Fibroblast of lung (primary cell): ENCODE data around the gene ZIK1. TPM values are rescaled to one million over a fixed set of nuclear protein-coding genes. Genes with fewer than 3 reads are reported as not detected.
A peak's percentile ranks its signal among the peaks of the same experiment; 100 is the strongest.

Experiments
- DNase-seq, 2 donors: peaks; one replicate each; pipeline versions ENCODE4 v3.0.0 to v3.0.0-alpha.2; 2010; ENCODE audit warnings: low read depth in 2 of 2
- H2AFZ ChIP-seq: 2 replicates; pipeline ENCODE4 v1.5.1; 2012; ENCODE audit warnings: low read length, control low read depth, inconsistent platforms
- H3K27ac ChIP-seq: 2 replicates; pipeline ENCODE4 v1.5.1; 2011; ENCODE audit warnings: low read length, control low read depth; ENCODE audit not compliant: insufficient read depth
- H3K27me3 ChIP-seq: 2 replicates; pipeline ENCODE4 v1.5.1; 2011; ENCODE audit warnings: mild to moderate bottlenecking, low read length; ENCODE audit not compliant: control insufficient read depth, insufficient read depth
- H3K36me3 ChIP-seq: 2 replicates; pipeline ENCODE4 v1.5.1; 2011; ENCODE audit warnings: low read length; ENCODE audit not compliant: control insufficient read depth, insufficient read depth
- H3K4me1 ChIP-seq: 2 replicates; pipeline ENCODE4 v1.5.1; 2011; ENCODE audit warnings: low read length; ENCODE audit not compliant: control insufficient read depth, insufficient read depth; ENCODE audit errors: extremely low read depth
- H3K4me2 ChIP-seq: 2 replicates; pipeline ENCODE4 v1.5.1; 2011; ENCODE audit warnings: low read length, control low read depth; ENCODE audit not compliant: insufficient read depth; ENCODE audit errors: extremely low read depth
- H3K4me3 ChIP-seq, 4 experiments: fragments of 200-600 bp in 1 of 4; sonication (generic) in 1 of 4; replicated peaks in 1 of 4; 2 replicates each; pipeline ENCODE4 v1.5.1; 2011 to 2016; ENCODE audit warnings: low read length in 4 of 4, low read depth in 3 of 4, mild to moderate bottlenecking in 3 of 4, control low read depth in 2 of 4, inconsistent platforms in 1 of 4, mixed read lengths in 1 of 4; ENCODE audit not compliant: insufficient read depth in 1 of 4; ENCODE audit errors: control extremely low read depth in 1 of 4
- H3K79me2 ChIP-seq: 2 replicates; pipeline ENCODE4 v1.5.1; 2012; ENCODE audit warnings: mild to moderate bottlenecking, low read length, inconsistent platforms; ENCODE audit not compliant: control insufficient read depth, insufficient read depth
- H3K9ac ChIP-seq: 2 replicates; pipeline ENCODE4 v1.5.1; 2011; ENCODE audit warnings: mild to moderate bottlenecking, low read length, control low read depth; ENCODE audit not compliant: insufficient read depth
- H3K9me3 ChIP-seq: 2 replicates; pipeline ENCODE4 v1.5.1; 2012; ENCODE audit warnings: low read depth, low read length; ENCODE audit not compliant: control insufficient read depth, insufficient read depth
- H4K20me1 ChIP-seq: 2 replicates; pipeline ENCODE4 v1.5.1; 2011; ENCODE audit warnings: low read length; ENCODE audit not compliant: control insufficient read depth, insufficient read depth; ENCODE audit errors: extremely low read depth
- CTCF ChIP-seq, 2 donors: IDR thresholded peaks in 1 of 2; conservative IDR thresholded peaks in 1 of 2; 1 replicate in 1 of 2; 2 replicates in 1 of 2; pipeline ENCODE4 v1.5.1; 2011 to 2012; ENCODE audit warnings: low read length in 2 of 2, control low read depth in 1 of 2, inconsistent platforms in 1 of 2, low read depth in 1 of 2, mild to moderate bottlenecking in 1 of 2
- EZH2 ChIP-seq: IDR thresholded peaks from 2 replicates; pipeline ENCODE4 v1.5.1; 2012; ENCODE audit warnings: low read length, control low read depth, mild to moderate bottlenecking; ENCODE audit errors: missing control alignments
- polyA plus RNA-seq, 2 donors: library from polyadenylated mRNA; depleted of rRNA in 1 of 2; stranded (reverse) in 1 of 2; unstranded in 1 of 2; fragments of >200 nt; gene quantifications; 2 replicates each; pipeline ENCODE4 v1.2.1, GENCODE V29; 2011 to 2012; ENCODE audit warnings: missing spikeins in 1 of 2
- total RNA-seq: library from RNA; depleted of rRNA; stranded (reverse); fragments of >200 nt; gene quantifications from 2 replicates; pipeline ENCODE4 v1.2.1, GENCODE V29; 2014

The ZIK1 gene
- total and polyA plus RNA-seq, 2 donors (not counting 1 experiment from before 2014, with no cell fraction given) = 3.9 to 7.1 TPM

- Histone ChIP-seq H2AFZ (no peak overlapping the region), H3K9me3 (peaks cover 2% of the 10 kb centered on the region), H4K20me1 (no peaks in the 10 kb centered on the region), H3K4me2 (no peak overlapping the region), H3K9ac (no peak overlapping the region), H3K79me2 (no peaks in the 10 kb centered on the region), H3K27ac (no peak overlapping the region), H3K27me3 (no peaks in the 10 kb centered on the region), H3K4me1 (no peaks in the 10 kb centered on the region), H3K36me3 (peaks cover 11% of the 10 kb centered on the region), H3K4me3 (no peak overlapping the region)
- no peak for DNase-seq
- TF ChIP-seq CTCF (conservative IDR thresholded peaks at IDR 0.05 in 1 of 2, IDR thresholded peaks at IDR 0.05 in 1 of 2; ENCODE audit: low read depth in 1 of 2, low read length in 2 of 2) = no peak
- no peak for TF ChIP-seq EZH2
Measured at GRCh38 chr19:57552432-57552831, 31.5 kb upstream of the ZIK1 start.

- no peak overlapping the region for H3K4me3 ChIP-seq
- H3K9ac ChIP-seq = no peak overlapping the region
- DNase-seq = no peak
- no peaks in the 10 kb centered on the region for H4K20me1 ChIP-seq
- H3K27me3 ChIP-seq = no peaks in the 10 kb centered on the region
- H3K79me2 ChIP-seq = peaks cover 5% of the 10 kb centered on the region
- H3K36me3 ChIP-seq = peaks cover 2% of the 10 kb centered on the region
- H3K9me3 ChIP-seq = no peaks in the 10 kb centered on the region
- H3K4me2 ChIP-seq = no peak overlapping the region
- TF ChIP-seq CTCF (conservative IDR thresholded peaks at IDR 0.05 in 1 of 2, IDR thresholded peaks at IDR 0.05 in 1 of 2; ENCODE audit: low read depth in 1 of 2, low read length in 2 of 2) (no peak), EZH2 (no peak)
- H3K27ac ChIP-seq = no peak overlapping the region
- no peaks in the 10 kb centered on the region for H3K4me1 ChIP-seq
- H2AFZ ChIP-seq = no peak overlapping the region
Measured at GRCh38 chr19:57557659-57558058, 26.3 kb upstream of the ZIK1 start.

- peaks cover 5% of the 10 kb centered on the region for H3K79me2 ChIP-seq
- TF ChIP-seq EZH2 (no peak), CTCF (conservative IDR thresholded peaks at IDR 0.05 in 1 of 2, IDR thresholded peaks at IDR 0.05 in 1 of 2; ENCODE audit: low read depth in 1 of 2, low read length in 2 of 2) (peak; percentile 9 to 30)
- no peaks in the 10 kb centered on the region for H3K4me1 ChIP-seq
Measured at GRCh38 chr19:57558525-57558924, 25.4 kb upstream of the ZIK1 start.

More at GRCh38 chr19:57558525-57558924, 25.4 kb upstream of the ZIK1 start:
- DNase-seq = peak; percentile 18 to 37
- Histone ChIP-seq H3K9me3 (no peaks in the 10 kb centered on the region), H3K9ac (no peak overlapping the region), H3K27me3 (no peaks in the 10 kb centered on the region), H3K4me2 (peak overlapping the region; percentile 74), H3K4me3 (peak overlapping the region; percentile 77 to 91 (median 86)), H4K20me1 (no peaks in the 10 kb centered on the region), H3K27ac (no peak overlapping the region), H2AFZ (no peak overlapping the region), H3K36me3 (peaks cover 2% of the 10 kb centered on the region)
